K562 (cell line): ENCODE measurements around the gene SLC4A2. TPM values are rescaled to one million over a fixed set of nuclear protein-coding genes. Genes with fewer than 3 reads are reported as not detected.

Experiments used
- CTBP1 ChIP-seq: fragments of 450-650 bp; IDR thresholded peaks from 2 replicates; pipeline ENCODE4 v1.6.1; 2016; ENCODE audit warnings: borderline replicate concordance
- CXXC5 ChIP-seq: fragments of 250-450 bp; sonication (Bioruptor Pico); IDR thresholded peaks from 2 replicates; pipeline ENCODE4 v1.8.0; 2022; ENCODE audit warnings: inconsistent platforms, mild to moderate bottlenecking, moderate library complexity
- TFE3 ChIP-seq: fragments of 450-650 bp; formaldehyde crosslinking; IDR thresholded peaks from 2 replicates; pipeline ENCODE4 v1.4.0; 2020; ENCODE audit warnings: mild to moderate bottlenecking, mixed read lengths
- VEZF1 ChIP-seq: fragments of 200-800 bp; sonication (Bioruptor generic); IDR thresholded peaks from 2 replicates; pipeline ENCODE4 v1.6.1; 2017; ENCODE audit warnings: missing genetic modification characterization, missing compliant biosample characterization
- ZNF354B ChIP-seq: fragments of 250-450 bp; sonication (Bioruptor Pico); IDR thresholded peaks from 2 replicates; pipeline ENCODE4 v1.4.0; 2020
- polyA plus RNA-seq, 8 experiments: library from polyadenylated mRNA; depleted of rRNA in 4 of 8; stranded (reverse) in 5 of 8; unstranded in 3 of 8; fragments of >200 nt; fragmentation: Nextera tagmentation in 2 of 8; fragmentation: Illumina TruSeq in 1 of 8; extraction: Ambion mirVana in 2 of 8; extraction: Trizol in 1 of 8; gene quantifications; 2 replicates each; pipeline versions ENCODE4 v1.2.1 to v1.2.3, GENCODE V29; 2011 to 2014; ENCODE audit warnings: inconsistent platforms in 1 of 8, missing spikeins in 1 of 8
- total RNA-seq, 7 experiments: library from RNA; depleted of rRNA in 6 of 7; stranded (reverse); fragments of >200 nt in 6 of 7; fragmentation: Illumina TruSeq in 2 of 7; extraction: Trizol in 2 of 7; gene quantifications; 2 replicates each; pipeline versions ENCODE4 v1.2.1 to v1.2.3, GENCODE V29; 2011 to 2021; ENCODE audit warnings: low replicate concordance in 1 of 7
- TF ChIP-seq, protein P1 (sequence below): fragments of 200-600 bp; sonication (generic); IDR thresholded peaks from one replicate; pipeline ENCODE4 v1.6.1; 2012; ENCODE audit warnings: mild to moderate bottlenecking, low read depth, low read length, inconsistent platforms
- TF ChIP-seq, protein P2 (sequence below), 2 experiments: fragments of 450-650 bp; conservative IDR thresholded peaks; 2 replicates each; pipeline ENCODE4 v1.6.1; 2017; ENCODE audit warnings: mild to moderate bottlenecking in 2 of 2, moderate library complexity in 2 of 2

Gene SLC4A2
- total and polyA plus RNA-seq, 9 of the 15 experiments (the other 6 are each of a cell fraction or from before 2014, with no cell fraction given): 11.4 to 375 (median 130) TPM

GRCh38 chr7:151012911-151013347, 46.5 kb upstream of the SLC4A2 start (continued):
- TF ChIP-seq, protein P1, sequence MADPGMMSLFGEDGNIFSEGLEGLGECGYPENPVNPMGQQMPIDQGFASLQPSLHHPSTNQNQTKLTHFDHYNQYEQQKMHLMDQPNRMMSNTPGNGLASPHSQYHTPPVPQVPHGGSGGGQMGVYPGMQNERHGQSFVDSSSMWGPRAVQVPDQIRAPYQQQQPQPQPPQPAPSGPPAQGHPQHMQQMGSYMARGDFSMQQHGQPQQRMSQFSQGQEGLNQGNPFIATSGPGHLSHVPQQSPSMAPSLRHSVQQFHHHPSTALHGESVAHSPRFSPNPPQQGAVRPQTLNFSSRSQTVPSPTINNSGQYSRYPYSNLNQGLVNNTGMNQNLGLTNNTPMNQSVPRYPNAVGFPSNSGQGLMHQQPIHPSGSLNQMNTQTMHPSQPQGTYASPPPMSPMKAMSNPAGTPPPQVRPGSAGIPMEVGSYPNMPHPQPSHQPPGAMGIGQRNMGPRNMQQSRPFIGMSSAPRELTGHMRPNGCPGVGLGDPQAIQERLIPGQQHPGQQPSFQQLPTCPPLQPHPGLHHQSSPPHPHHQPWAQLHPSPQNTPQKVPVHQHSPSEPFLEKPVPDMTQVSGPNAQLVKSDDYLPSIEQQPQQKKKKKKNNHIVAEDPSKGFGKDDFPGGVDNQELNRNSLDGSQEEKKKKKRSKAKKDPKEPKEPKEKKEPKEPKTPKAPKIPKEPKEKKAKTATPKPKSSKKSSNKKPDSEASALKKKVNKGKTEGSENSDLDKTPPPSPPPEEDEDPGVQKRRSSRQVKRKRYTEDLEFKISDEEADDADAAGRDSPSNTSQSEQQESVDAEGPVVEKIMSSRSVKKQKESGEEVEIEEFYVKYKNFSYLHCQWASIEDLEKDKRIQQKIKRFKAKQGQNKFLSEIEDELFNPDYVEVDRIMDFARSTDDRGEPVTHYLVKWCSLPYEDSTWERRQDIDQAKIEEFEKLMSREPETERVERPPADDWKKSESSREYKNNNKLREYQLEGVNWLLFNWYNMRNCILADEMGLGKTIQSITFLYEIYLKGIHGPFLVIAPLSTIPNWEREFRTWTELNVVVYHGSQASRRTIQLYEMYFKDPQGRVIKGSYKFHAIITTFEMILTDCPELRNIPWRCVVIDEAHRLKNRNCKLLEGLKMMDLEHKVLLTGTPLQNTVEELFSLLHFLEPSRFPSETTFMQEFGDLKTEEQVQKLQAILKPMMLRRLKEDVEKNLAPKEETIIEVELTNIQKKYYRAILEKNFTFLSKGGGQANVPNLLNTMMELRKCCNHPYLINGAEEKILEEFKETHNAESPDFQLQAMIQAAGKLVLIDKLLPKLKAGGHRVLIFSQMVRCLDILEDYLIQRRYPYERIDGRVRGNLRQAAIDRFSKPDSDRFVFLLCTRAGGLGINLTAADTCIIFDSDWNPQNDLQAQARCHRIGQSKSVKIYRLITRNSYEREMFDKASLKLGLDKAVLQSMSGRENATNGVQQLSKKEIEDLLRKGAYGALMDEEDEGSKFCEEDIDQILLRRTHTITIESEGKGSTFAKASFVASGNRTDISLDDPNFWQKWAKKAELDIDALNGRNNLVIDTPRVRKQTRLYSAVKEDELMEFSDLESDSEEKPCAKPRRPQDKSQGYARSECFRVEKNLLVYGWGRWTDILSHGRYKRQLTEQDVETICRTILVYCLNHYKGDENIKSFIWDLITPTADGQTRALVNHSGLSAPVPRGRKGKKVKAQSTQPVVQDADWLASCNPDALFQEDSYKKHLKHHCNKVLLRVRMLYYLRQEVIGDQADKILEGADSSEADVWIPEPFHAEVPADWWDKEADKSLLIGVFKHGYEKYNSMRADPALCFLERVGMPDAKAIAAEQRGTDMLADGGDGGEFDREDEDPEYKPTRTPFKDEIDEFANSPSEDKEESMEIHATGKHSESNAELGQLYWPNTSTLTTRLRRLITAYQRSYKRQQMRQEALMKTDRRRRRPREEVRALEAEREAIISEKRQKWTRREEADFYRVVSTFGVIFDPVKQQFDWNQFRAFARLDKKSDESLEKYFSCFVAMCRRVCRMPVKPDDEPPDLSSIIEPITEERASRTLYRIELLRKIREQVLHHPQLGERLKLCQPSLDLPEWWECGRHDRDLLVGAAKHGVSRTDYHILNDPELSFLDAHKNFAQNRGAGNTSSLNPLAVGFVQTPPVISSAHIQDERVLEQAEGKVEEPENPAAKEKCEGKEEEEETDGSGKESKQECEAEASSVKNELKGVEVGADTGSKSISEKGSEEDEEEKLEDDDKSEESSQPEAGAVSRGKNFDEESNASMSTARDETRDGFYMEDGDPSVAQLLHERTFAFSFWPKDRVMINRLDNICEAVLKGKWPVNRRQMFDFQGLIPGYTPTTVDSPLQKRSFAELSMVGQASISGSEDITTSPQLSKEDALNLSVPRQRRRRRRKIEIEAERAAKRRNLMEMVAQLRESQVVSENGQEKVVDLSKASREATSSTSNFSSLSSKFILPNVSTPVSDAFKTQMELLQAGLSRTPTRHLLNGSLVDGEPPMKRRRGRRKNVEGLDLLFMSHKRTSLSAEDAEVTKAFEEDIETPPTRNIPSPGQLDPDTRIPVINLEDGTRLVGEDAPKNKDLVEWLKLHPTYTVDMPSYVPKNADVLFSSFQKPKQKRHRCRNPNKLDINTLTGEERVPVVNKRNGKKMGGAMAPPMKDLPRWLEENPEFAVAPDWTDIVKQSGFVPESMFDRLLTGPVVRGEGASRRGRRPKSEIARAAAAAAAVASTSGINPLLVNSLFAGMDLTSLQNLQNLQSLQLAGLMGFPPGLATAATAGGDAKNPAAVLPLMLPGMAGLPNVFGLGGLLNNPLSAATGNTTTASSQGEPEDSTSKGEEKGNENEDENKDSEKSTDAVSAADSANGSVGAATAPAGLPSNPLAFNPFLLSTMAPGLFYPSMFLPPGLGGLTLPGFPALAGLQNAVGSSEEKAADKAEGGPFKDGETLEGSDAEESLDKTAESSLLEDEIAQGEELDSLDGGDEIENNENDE: no peak
- TF ChIP-seq, protein P2, sequence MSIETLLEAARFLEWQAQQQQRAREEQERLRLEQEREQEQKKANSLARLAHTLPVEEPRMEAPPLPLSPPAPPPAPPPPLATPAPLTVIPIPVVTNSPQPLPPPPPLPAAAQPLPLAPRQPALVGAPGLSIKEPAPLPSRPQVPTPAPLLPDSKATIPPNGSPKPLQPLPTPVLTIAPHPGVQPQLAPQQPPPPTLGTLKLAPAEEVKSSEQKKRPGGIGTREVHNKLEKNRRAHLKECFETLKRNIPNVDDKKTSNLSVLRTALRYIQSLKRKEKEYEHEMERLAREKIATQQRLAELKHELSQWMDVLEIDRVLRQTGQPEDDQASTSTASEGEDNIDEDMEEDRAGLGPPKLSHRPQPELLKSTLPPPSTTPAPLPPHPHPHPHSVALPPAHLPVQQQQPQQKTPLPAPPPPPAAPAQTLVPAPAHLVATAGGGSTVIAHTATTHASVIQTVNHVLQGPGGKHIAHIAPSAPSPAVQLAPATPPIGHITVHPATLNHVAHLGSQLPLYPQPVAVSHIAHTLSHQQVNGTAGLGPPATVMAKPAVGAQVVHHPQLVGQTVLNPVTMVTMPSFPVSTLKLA (conservative IDR thresholded peaks at IDR 0.05): no peak
- TF ChIP-seq CTBP1 (0 out of 2 replicates have a peak, but pooled peaks have one; percentile 16), TFE3 (CRISPR knock-in tag) (no peak), CXXC5 (no peak), VEZF1 (CRISPR knock-in tag) (peak; percentile 14; the same call in 1 of the 2 replicates), ZNF354B (CRISPR knock-in tag) (no peak)
